Aorta (tissue), 5 donors: ENCODE measurements around the gene SRCAP. TPM values are rescaled to one million over a fixed set of nuclear protein-coding genes. Genes with fewer than 3 reads are reported as not detected.

Experiments
- ATAC-seq: fragments of 200-7000 bp; cut with Tn5 transposase; one replicate; pipeline ENCODE4 v1.9.1; 2022; ENCODE audit warnings: moderate library complexity; ENCODE audit not compliant: low FRiP score
- DNase-seq, 2 donors: peaks; one replicate each; pipeline ENCODE4 v3.0.0-alpha.2; 2020
- H3K27ac ChIP-seq, 2 donors: one replicate each; pipeline ENCODE4 v1.5.1; 2013; ENCODE audit warnings: low read length in 2 of 2, mild to moderate bottlenecking in 2 of 2, moderate library complexity in 2 of 2, control low read depth in 1 of 2, inconsistent platforms in 1 of 2, low read depth in 1 of 2
- H3K27me3 ChIP-seq, 2 donors: one replicate each; pipeline ENCODE4 v1.6.1; 2013; ENCODE audit warnings: control low read depth in 1 of 2, low read length in 1 of 2, mild to moderate bottlenecking in 1 of 2, moderate library complexity in 1 of 2; ENCODE audit not compliant: insufficient read depth in 2 of 2, control insufficient read depth in 1 of 2
- H3K36me3 ChIP-seq, 2 donors: one replicate each; pipeline ENCODE4 v1.6.1; 2013; ENCODE audit warnings: control low read depth in 1 of 2, low read length in 1 of 2, mild to moderate bottlenecking in 1 of 2; ENCODE audit not compliant: insufficient read depth in 2 of 2, control insufficient read depth in 1 of 2
- H3K4me1 ChIP-seq, 2 donors: one replicate each; pipeline ENCODE4 v1.6.1; 2013; ENCODE audit warnings: low read length in 2 of 2, control low read depth in 1 of 2, mild to moderate bottlenecking in 1 of 2, moderate library complexity in 1 of 2; ENCODE audit not compliant: insufficient read depth in 2 of 2, control insufficient read depth in 1 of 2
- H3K4me3 ChIP-seq, 2 donors: one replicate each; pipeline ENCODE4 v1.5.1; 2013; ENCODE audit warnings: low read length in 2 of 2, control low read depth in 1 of 2, mild to moderate bottlenecking in 1 of 2
- H3K9me3 ChIP-seq: one replicate; pipeline ENCODE4 v1.6.1; 2013; ENCODE audit warnings: mild to moderate bottlenecking, low read length; ENCODE audit not compliant: control insufficient read depth
- WGBS, 2 donors: extraction: QIAGEN DNeasy Blood & Tissue Kit; methylation state at CpG; one replicate each; pipeline ENCODE4 v1.1.7; 2013; 5-methylcytosine and 5-hydroxymethylcytosine counted together
- intact Hi-C, 2 donors: fragments of 100-400 bp; cut with DNase I; formaldehyde crosslinking; loops; one replicate each; pipeline versions ENCODE4 v1.14.2 to v1.15.0; 2022
- polyA plus RNA-seq, 2 donors: library from polyadenylated mRNA; stranded (reverse); fragments of 200-250 nt; gene quantifications; one replicate each; pipeline ENCODE4 v1.2.3, GENCODE V29; 2013
- total RNA-seq, 2 donors: library from RNA; stranded (reverse); fragmentation: NEBNext Ultra II Directional; extraction: Animal tissue kit (Norgen Biotek cat#: 25700); gene quantifications; one replicate each; pipeline ENCODE4 v1.2.1, GENCODE V29; 2021
- donor health status: healthy with polysubstance abuse.
- donor health status: Bipolar disorder and iron deficiency.
- donor health status: DM: no; HTN: no; CAD: no.
- donor health status: DM: no; HTN: no; CAD: no.
- donor health status: DM: yes; HTN: yes; CAD: no.

SRCAP gene
- total and polyA plus RNA-seq, 4 donors = 7.1 to 66.2 (median 34.9) TPM

- Histone ChIP-seq H3K4me1 (no peaks in the 10 kb centered on the region), H3K27ac (no peak overlapping the region), H3K9me3 (no peaks in the 10 kb centered on the region), H3K27me3 (no peaks in the 10 kb centered on the region), H3K4me3 (no peak overlapping the region), H3K36me3 (peaks cover 0 to 5% of the 10 kb centered on the region in 2 donors)
- ATAC-seq (no peak), DNase-seq (no peak)
- 95 to 96% methylated on average over 63 of the region's 63 CpGs for WGBS, 2 donors
- intact Hi-C loops = no loop called here
These were observed 83.7 kb downstream of the SRCAP start for GRCh38 chr16:30782486-30783279.

- Histone ChIP-seq H3K4me3 (no peak overlapping the region), H3K9me3 (no peaks in the 10 kb centered on the region), H3K27ac (no peak overlapping the region), H3K4me1 (no peaks in the 10 kb centered on the region), H3K27me3 (no peaks in the 10 kb centered on the region), H3K36me3 (peaks cover 0 to 5% of the 10 kb centered on the region in 2 donors)
- ATAC-seq = no peak
- 94 to 95% methylated on average over 57 of the region's 57 CpGs for WGBS, 2 donors
- no peak for DNase-seq
- intact Hi-C loops = no loop called here
These were observed 84.5 kb downstream of the SRCAP start for GRCh38 chr16:30783280-30784109.

GRCh38 chr16:30784215-30784614 lies 85.2 kb downstream of the SRCAP start:
- no peak overlapping the region for H3K4me3 ChIP-seq
- H3K36me3 ChIP-seq = peaks cover 0 to 5% of the 10 kb centered on the region in 2 donors
- DNase-seq (no peak), ATAC-seq (no peak)
- WGBS, 2 donors = 88% methylated on average over 18 of the region's 18 CpGs
- no peaks in the 10 kb centered on the region for H3K27me3 ChIP-seq
- no peaks in the 10 kb centered on the region for H3K4me1 ChIP-seq
- intact Hi-C loops = no loop called here
- H3K27ac ChIP-seq = no peak overlapping the region
- no peaks in the 10 kb centered on the region for H3K9me3 ChIP-seq

GRCh38 chr16:30785126-30786106 lies 86.4 kb downstream of the SRCAP start:
- Histone ChIP-seq H3K36me3 (peaks cover 0 to 5% of the 10 kb centered on the region in 2 donors), H3K27ac (no peak overlapping the region), H3K27me3 (no peaks in the 10 kb centered on the region), H3K9me3 (no peaks in the 10 kb centered on the region), H3K4me1 (no peaks in the 10 kb centered on the region), H3K4me3 (no peak overlapping the region)
- no peak for ATAC-seq
- intact Hi-C loops = no loop called here
- no peak for DNase-seq
- WGBS, 2 donors = 76 to 77% methylated on average over 7 of the region's 7 CpGs

GRCh38 chr16:30786115-30786935 lies 87.4 kb downstream of the SRCAP start:
- ATAC-seq (peak; percentile 60), DNase-seq (no peak)
- 2 to 3% methylated on average over 33 to 57 of the region's 57 CpGs for WGBS, 2 donors
- intact Hi-C loops = no loop called here
- H3K27ac ChIP-seq = peak overlapping the region; percentile 11 to 59
- peaks cover 0 to 5% of the 10 kb centered on the region in 2 donors for H3K36me3 ChIP-seq
- peak overlapping the region; percentile 90 to 99 for H3K4me3 ChIP-seq
- no peaks in the 10 kb centered on the region for H3K27me3 ChIP-seq
- H3K4me1 ChIP-seq = no peaks in the 10 kb centered on the region
- no peaks in the 10 kb centered on the region for H3K9me3 ChIP-seq

GRCh38 chr16:30786936-30787612 lies 88.1 kb downstream of the SRCAP start, which contains the start of gene ZNF629:
Gene ZNF629, minus strand, starts transcription at chr16:30787205. Its CDS starts 2,723 bp downstream, at chr16:30784482.
- peak; percentile 81 to 85 for DNase-seq
- intact Hi-C loops = loop anchor here (1.0 kb wide), 2 partner anchors 17 to 18 kb away; no protein-coding TSS in a partner anchor
- ATAC-seq = peak; percentile 90
- Histone ChIP-seq H3K4me1 (no peaks in the 10 kb centered on the region), H3K27me3 (no peaks in the 10 kb centered on the region), H3K4me3 (peak within 1 kb of the TSS; percentile 90 to 99), H3K27ac (peak within 1 kb of the TSS; percentile 59 to 78), H3K36me3 (peaks cover 0 to 5% of the 10 kb centered on the region in 2 donors), H3K9me3 (no peaks in the 10 kb centered on the region)
- WGBS, 2 donors = 1 to 2% methylated on average over 35 to 37 of the region's 37 CpGs

GRCh38 chr16:30787613-30788378 lies 88.8 kb downstream of the SRCAP start:
- Histone ChIP-seq H3K4me1 (no peaks in the 10 kb centered on the region), H3K27me3 (no peaks in the 10 kb centered on the region), H3K9me3 (no peaks in the 10 kb centered on the region), H3K4me3 (peak overlapping the region; percentile 90 to 99), H3K27ac (peak overlapping the region; percentile 29 to 59), H3K36me3 (peaks cover 0 to 2% of the 10 kb centered on the region in 2 donors)
- WGBS, 2 donors = 35 to 36% methylated on average over 11 of the region's 11 CpGs
- no peak for DNase-seq
- ATAC-seq = no peak
- intact Hi-C loops = loop anchor here (1.0 kb wide), 2 partner anchors 17 to 18 kb away; no protein-coding TSS in a partner anchor
